WI38 (cell line): ENCODE measurements around the gene TRIM44.
"Not testable (repeated sequence)": the region's sequence is repeated elsewhere in the genome, so short reads cannot be mapped to it uniquely, and the experiment has no call there.

Source experiments
- H3K4me3 ChIP-seq: 2 replicates; pipeline ENCODE4 v1.5.1; 2011; ENCODE audit warnings: low read depth, mild to moderate bottlenecking, control low read depth, low read length
- CTCF ChIP-seq: IDR thresholded peaks from 2 replicates; pipeline ENCODE4 v1.5.1; 2012; ENCODE audit warnings: low read depth, mild to moderate bottlenecking, control low read depth, low read length

The TRIM44 gene

DNA sequence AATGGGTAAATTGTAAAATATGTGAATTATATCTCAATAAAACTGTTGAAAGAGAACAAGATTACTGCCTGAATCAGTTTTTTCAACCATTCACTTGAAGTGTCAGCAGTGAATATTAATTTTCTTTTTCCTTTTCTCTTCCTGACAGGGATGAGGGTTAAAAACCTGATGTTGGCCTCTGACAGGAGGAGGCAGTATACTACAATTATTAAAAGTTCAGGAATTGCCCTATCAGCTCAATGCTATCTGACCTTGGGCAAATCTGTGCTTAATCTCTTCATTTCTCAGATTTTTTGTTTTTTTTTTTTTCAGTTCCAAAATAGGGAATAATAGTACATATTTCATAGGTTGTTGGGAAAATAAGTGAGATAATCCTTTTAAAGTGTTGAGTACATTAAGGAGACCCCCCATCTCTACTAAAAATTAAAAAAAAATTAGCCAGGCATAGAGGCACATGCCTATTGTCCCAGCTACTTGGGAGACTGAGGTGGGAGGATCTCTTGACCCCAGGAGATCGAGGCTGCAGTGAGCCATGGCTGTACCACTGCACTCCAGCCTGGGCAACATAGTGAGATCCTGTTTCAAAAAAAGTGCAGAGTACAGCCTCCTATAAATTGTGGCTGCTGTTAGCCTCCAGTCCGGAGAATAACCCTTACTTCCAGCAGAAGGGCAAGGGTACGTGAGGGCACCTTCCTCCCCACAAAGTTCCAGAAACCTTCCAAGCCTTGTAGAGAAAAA is 48.8 kb downstream of the TRIM44 start:
- TF ChIP-seq CTCF: no peak
- no peak overlapping the region for H3K4me3 ChIP-seq

- no peak for TF ChIP-seq CTCF
- no peak overlapping the region for H3K4me3 ChIP-seq
Observed at GRCh38 chr11:35711924-35712323, 49.3 kb downstream of the TRIM44 start.

- no peak overlapping the region for H3K4me3 ChIP-seq
- TF ChIP-seq CTCF: no peak
Observed at GRCh38 chr11:35712533-35712932, 50.0 kb downstream of the TRIM44 start.

- no peak overlapping the region for H3K4me3 ChIP-seq
- TF ChIP-seq CTCF: no peak
Observed at GRCh38 chr11:35714882-35715627, 52.5 kb downstream of the TRIM44 start.

DNA sequence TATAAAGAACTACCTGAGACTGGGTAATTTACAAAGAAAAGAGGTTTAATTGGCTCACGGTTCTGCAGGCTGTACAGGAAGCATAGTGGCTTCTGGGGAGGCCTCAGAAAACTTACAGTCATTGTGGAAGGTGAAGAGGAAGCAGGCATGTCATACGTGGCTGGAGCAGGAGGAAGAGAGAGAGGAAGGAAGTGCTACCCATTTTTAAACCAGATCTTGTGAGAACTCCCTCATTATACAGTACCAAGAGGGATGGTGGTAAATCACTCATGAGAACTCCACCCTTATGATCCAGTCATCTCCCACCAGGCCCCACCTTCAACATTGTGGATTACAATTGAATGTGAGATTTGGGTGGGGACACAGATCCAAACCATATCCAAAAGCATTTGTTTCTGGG is 53.1 kb downstream of the TRIM44 start:
- not testable (repeated sequence) for H3K4me3 ChIP-seq

DNA sequence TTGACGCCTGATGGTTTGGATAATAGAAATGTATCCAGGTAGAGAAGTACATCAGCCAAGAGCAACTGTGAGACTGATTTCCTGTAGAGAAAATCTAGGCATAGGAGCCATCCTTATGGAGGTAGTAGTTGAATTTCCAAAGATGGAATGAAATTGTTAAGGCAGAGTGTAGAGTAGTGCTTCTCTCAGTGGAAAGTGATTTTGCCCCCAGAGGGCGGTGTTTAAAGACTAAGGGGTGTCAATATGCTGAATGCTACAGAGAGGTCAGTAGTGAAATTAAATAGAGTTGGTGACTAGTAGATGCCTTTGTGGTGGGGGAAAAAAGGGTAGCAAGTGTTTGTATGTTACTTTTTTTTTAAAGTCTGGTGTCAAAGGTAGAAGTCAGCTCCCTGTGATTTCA is 54.5 kb downstream of the TRIM44 start:
- no peak for TF ChIP-seq CTCF
- H3K4me3 ChIP-seq: no peak overlapping the region

GRCh38 chr11:35717520-35717919 is 54.9 kb downstream of the TRIM44 start:
- no peak overlapping the region for H3K4me3 ChIP-seq
- no peak for TF ChIP-seq CTCF
